GM20431 (cell line): ENCODE measurements around the gene KCNH1.

ENCODE experiments used
- in situ Hi-C: fragments of 300-500 bp; cut with MseI, MboI; formaldehyde crosslinking; loops from one replicate; pipeline ENCODE4 v1.15.0; 2020; ENCODE audit warnings: low sequenced_read_pairs; ENCODE audit not compliant: unreplicated experiment

Gene KCNH1

DNA sequence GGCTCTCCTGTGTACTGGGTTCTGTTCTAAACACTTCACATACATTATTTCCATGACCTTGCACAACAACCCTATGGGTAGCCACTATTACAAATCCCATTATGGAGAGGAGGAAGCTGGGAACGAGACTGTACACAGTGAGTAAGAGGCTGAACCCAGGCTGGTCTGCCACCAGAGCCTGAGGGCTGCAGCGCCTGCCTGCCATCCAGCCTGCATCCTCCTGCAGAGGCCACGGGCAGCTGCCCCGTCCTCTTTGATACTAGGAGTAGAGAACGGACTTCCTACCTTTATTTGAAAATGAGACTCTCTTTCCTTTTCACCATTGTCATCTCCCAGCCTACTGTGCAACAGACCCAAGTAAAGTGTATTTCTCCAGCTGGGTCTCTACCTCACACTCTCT lies 435.3 kb downstream of the KCNH1 start:
- in situ Hi-C loops, result no loop called here

DNA sequence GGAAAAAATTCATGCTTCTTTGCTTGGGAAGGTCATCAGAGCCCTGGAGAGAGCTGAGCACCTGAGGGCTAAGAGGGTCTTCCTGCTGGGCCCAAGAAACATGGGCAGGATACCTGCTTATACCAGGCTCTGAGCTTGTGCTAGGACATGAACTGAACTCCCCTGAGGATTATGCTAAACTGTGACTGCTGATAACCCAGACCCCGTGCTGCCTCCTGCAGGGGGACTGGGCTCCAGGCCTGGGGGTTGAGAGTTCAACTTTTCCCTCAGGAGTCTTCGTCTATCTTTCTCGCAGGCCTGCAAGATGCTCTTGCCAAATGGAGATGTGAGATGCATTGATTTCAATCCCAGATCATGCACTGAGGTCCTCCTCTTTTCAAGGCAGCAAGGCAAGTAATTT lies 436.8 kb downstream of the KCNH1 start:
- in situ Hi-C loops, result no loop called here

DNA sequence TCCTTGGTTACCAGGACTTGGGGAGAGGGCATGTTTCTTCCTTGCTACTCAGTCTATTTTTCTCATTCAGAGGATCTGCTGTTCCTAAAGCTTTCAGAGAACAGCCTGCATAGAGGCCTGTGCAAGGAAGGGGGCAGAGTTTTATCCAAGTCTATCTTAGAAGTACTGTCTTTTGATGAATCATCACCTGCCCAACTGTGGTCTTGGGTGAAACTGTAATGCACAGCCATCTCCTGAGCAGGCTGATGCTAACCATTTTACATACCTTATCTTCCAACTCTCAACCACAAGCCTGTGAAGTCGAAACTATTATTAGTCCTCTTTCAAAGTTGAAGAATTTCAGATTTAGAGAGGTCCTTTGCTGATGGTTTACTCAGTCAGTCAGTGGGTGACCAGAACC lies 437.2 kb downstream of the KCNH1 start:
- in situ Hi-C loops, result no loop called here

DNA sequence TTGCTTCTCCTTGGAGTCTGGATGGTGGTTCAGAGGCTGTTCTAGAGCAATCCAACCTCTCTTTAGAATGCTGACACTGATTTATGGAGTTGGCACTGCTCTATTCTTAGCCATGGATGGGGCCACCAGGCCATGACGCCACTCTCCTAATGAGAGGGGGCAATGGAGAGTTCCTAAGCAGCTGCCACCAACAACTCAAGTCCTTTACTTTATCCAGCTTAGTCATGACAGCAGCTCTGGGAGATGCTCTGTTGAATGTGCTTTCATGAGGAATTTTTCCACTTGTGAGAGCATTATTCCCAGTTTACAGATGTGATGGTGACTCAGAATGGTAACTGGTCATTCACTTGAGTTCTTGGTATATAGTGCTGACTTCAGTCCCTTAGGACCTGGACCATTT lies 438.9 kb downstream of the KCNH1 start:
- in situ Hi-C loops, result no loop called here

DNA sequence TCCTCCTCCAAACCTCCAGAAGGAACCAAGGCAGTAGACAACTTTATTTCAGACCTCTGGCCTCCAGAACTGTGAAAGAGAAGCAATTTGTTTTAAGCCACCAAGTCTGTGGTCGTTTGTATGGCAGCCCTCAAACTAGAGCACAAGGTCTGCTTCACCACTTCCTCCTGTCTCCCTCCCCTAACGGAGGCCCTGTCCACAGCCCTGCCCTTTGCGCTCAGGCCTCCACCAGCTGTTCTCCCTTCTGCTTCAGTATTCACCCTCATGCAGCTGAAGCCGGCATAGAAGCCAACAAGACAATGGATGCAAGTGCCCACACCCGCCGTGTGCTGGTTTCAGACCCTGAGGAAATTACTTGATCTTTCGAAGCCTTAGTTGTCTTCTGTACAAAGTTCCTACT lies 441.2 kb downstream of the KCNH1 start:
- in situ Hi-C loops, result no loop called here

DNA sequence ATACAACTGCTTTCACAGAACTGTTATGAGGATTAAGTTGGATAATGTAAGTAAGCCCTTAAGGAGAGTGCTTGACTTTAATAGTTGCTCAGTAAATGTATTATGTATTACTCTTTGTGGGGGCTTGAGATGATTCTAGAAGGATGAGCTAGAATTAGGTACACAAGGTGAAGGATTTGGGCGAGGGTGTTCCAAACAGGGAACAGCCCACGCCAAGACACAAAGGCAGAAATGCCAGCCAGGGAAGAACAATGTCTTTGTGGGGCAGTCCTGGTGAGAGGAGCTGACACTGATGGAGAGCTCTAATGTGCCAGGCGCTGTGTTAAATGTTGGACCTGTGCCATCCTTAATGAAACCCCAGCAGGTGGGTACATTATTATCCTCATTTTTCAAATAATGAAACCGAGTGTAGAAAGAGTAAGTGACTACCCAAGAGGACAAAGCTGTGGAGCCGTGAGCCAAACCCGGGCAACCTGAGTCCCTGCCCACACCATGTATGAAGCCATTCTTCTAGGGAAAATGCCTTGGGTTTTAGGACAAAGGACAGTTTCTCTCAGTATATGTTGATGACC lies 442.8 kb downstream of the KCNH1 start:
- in situ Hi-C loops, result no loop called here

DNA sequence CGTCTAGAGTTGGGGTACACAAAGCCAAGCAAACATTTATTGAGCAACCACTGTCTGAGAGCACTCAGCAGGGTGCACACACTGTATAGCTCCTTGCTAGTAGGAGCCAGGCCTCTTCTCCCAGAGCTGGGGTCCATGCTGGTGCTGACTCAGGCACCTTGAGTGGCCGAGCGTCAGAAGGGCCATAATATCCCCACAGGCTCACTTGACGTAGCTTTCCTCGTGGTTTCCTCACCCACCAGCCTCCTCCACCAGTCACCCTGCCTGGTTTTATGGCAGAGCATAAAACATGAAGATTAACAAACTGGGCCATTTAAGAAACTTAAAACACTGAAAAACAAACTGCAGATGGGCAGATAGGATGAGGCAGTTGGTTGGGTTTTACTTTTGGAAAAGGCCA lies 443.7 kb downstream of the KCNH1 start:
- in situ Hi-C loops, result no loop called here

DNA sequence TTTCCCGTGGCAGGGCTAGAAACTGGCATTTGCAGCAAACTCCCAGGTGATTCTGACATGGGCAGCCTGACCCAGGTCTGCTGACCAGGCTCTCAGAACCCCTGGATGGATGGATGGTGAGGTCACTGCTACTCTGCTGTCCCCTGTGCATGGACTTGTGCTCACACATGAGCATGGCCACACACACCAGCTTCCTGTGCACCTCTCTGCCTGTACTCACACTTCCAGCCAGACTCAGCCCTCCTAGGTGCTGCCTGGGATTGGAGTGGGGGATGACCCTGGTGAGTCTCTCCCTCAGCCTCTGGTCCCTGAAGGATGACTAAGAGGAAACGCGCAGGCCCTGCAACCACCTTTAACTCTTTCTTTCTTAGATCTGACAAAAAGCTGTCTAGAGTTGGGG lies 444.1 kb downstream of the KCNH1 start:
- in situ Hi-C loops, result no loop called here

DNA sequence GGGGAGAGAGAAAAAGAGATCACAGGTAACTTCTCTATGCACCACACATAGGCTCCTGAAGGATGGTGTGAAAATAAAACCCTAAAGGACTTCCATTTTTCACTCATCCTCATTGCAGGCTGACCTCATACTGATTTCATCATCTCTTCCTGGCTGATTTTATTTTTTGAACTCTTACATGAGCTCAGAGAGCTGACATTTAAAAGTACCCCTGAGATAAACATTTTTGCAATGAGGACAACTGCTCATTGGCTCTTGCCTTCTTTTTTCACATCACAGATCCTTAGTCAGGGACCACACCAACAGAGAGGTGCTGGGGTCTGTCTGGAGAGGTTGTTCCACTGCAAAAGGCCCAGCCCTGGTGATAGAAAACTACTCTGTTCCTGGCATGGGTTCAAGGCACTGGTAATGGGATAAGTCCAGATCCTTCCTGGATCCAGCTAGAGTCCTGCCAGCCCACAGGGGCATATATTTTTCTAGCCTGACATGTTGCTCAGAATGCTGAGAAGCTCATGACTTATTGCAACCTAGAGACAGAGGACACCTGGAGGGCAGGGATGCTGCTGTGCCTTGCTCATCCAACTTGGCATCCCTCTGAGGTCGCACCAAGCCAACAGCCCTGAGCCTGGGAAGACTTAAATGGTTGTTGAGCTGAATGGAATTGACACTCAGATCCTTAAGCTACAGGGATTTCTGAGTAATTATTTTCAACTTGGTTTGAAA lies 445.3 kb downstream of the KCNH1 start:
- in situ Hi-C loops, result no loop called here

DNA sequence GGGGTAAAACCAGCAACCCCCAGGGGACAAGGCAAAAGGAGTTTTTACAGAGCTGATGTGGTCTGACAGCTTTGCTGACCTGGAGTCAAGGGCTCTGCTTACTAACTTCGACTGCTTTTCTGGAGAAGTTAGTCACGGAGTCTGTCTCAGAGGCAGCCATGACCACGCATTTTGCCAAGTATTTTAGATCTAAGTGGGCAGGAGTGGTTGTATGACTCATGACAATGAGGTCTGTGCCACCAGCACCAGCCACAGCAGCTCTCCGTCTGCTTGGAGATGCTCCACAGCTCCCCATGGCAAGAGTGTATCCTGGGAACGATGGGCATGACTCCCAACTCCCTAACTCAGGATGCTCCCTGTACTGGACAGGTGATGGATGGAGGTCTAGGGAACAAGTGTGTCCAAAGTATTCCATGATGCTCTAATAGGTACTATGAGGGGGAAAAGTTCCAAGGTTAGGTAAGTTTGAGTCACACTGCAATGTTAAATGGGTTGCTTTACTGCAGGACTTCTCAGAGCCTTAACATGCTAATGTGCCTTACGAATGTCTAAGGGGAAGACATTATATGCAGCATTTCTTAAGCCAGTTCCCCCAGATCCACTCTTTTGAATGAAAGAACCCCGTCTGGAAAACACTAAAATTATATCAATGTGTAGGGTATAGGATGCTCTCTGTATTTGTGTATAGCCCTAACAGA lies 446.2 kb downstream of the KCNH1 start:
- in situ Hi-C loops, result no loop called here

DNA sequence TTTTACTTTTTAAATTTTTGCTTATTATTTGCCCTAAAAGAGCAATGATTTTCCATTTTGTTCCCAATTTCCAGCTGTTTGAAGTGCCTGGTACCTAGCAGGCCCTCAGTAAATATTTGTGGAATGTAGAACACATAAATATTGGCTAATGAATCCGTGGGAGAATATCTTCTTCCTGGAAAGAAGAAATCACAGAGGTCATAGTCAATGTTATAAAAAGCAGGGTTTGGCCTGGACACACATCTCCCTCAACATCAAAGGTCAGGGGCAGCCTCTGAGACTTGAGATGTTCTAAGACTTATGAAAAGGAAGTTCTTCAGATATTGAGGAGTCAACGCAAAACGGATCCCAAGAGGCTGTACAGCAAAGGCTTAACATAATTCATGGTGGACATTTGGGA lies 447.1 kb downstream of the KCNH1 start:
- in situ Hi-C loops, result no loop called here

DNA sequence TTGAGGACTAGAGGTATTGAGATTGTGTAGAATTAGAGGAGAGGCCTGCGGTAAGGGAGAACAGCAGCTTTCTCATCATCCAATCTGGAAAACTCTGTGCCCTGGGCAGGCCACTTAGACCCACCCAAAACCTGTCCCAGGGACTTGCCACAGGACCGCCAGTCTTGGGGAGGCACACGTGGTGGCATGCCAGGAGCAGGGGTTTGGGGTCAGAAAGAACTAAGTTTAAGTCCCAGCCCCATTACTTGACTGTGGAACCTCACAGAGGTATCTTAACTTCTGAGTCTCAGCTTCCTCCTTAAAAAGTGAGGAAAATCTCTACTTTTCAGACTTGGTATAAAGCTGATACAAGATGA lies 448.7 kb downstream of the KCNH1 start:
- in situ Hi-C loops, result no loop called here

DNA sequence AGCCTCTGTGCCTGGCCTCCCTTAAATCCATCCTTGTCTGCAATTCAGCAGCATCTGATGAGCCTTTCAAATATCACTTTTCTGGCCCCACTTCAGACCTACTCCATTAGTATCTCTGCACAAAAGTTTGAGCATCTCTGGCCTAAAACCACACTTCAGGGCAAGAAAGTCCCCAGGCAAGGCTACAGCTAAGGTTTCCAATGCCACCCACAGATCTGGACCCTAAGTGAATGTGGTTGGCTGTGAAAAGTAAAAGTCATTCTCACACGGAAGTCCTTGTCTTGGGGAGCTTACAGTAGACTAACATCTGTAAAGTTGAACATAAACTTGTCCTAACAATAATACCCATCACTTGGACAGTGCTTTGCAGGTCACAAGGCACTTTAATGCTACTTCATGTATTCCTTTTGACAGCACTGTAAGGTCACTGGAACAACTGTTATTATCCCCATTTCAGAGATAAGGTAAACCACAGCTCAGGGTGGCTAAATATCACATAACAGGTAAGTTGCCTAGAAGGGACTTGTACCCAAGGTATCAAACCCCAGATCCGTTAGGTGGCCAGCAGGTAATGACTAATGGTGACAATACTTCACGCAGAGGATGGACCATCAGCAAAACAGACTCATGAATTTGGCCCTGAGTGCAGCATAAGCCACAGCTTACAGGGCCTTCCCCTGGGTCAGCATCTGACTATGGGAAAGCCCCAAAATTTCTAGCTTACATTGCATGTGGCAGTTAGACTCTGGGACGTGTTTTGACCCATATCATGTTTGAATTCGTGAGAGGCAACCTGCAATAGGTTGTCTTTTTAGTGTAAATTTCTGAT lies 449.3 kb downstream of the KCNH1 start:
- in situ Hi-C loops, result no loop called here

DNA sequence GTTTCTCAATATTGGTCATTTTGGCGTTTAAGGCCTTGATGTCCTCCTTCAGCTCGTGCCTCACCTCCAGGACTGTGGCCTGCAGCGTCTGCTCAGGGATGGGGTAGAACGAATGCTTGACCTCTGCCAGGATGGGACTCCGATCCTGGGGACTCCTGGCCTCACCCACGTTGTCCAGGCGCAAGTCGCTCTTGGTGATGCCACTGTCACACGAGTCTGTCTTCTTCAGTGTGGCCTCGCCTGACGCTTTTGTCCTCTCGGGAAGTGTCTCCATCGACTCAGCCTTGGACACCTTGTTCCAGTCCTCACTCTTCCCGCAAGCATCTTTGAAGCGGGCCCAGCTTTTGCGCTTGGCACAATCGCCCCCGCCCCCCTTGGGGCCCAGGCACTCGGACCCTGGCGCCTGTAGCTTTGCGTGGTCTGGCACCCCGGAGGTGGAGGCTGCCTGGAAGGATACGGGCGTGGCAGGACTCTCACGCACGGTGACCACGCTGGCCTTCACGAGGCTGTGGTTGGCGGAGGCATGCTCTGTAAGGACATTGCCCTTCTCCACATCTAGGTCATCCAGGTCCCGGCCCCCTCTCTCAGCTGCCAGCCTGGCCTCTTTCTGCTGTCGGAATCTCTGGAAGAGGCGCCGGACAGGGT lies 450.4 kb downstream of the KCNH1 start:
- in situ Hi-C loops, result no loop called here

DNA sequence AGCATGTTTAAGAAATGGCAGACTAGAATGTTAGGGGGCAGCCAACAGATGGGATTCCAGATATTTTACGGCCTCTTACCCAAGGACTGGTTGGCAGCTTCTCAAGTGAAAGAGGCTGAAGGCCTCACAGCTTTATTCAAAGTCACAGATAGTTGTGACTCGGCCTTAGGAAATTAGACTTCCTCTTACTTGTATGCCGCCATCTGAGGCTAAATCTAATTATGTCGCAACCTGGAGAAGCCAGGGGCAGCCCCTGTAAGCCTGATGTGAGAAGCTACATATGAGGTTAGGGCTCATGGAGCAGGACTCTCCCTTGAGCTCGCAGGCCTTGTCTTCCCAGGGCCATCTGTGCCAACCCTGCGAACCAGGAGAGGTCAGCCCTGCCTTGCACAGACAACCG lies 452.8 kb downstream of the KCNH1 start:
- in situ Hi-C loops, result no loop called here

DNA sequence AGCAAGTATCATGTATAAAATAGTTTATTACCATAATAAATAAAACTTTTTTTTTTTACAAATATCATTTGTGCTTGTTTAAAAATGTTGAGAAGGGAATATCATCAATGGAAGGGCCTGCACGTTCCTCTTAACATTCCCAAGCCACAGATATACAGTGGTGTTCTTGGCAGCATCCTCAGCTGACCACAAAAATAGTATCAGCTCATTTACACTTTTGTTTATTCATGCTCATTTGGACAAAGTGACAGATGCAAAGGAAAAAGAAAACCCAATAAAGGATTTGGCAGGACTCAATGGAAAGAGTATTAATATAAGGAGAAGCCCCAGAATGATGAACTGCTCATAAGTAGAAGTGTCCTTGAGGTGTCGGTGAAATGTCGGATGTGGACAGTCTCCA lies 455.6 kb downstream of the KCNH1 start:
- in situ Hi-C loops, result no loop called here

DNA sequence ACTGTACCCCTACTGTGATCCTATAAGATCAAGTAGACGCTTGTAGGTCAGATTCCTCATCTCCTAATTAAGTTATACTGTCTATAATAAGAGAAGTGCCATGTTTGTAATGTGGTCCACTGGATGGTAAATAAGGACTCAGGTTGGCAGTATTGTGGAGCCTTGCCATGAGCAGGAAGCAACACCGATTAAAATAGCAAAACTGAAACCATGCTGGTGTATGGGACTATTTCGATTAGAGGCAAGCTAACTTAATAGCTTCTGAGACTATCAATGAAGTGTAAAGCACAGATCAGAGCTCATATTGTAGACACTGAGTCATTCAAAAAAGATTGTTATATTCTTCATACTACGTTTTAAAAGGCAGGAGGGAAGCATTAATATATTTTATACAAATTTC lies 456.4 kb downstream of the KCNH1 start:
- in situ Hi-C loops, result no loop called here

DNA sequence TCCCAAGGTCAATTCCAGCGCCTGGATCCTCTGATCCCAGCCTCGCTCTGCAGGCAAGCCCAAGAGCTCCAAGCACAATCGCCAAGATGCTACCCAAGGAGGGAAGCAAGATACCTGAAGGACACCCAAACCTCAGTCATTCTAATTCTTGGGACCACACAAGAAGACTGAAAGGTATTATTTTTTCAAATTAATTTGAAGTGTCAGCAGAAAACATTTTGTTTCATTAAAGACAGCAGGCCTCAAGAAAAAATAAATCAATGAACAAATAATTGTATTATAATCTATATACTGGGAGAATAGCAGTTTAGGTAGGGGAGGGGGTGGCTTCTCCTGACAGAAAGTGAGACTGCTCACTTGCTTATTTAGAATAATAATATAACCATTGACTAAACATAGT lies 457.4 kb downstream of the KCNH1 start:
- in situ Hi-C loops, result no loop called here

DNA sequence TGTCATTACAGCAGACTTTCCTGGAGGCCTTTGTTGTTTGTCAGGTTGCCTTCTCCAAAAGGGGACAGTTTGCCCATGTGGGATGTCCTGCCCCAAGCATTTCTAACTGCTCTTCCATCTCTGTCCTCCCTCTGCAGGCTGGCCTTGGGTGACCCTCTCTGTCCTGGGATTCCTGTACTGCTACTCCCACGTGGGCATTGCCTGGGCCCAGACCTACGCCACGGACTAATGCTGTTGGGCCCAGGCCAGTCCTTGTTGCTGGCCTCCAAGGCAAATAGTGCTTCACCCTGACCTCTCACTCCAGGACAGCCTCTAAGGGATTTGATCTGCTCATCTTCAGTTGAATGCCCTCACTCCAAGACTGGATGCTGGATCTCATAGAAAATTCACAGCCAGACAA lies 459.8 kb downstream of the KCNH1 start:
- in situ Hi-C loops, result no loop called here

DNA sequence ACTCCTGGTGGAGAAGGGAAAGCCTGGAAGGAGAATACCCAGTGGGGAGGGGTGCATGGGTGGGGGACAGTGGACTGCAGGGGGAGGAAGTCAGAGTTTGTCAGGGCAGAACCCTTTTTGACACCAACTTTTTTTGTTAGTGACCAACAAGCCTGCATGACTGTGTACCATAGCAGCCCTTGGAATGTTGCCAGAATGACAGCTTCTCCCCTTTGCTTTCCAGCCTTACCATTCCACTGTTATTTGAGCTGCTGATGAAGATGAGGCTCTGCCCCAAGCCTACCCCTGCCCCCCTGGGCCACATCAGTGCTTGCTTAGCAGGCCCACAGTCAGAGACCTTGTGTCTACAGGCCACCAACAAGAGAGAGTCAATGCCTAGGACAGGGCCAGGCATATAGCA lies 464.0 kb downstream of the KCNH1 start:
- in situ Hi-C loops, result no loop called here
